Adrenal gland (tissue), 12 donors: ENCODE measurements around the gene PBX1. TPM values are rescaled to one million over a fixed set of nuclear protein-coding genes. Genes with fewer than 3 reads are reported as not detected.

Source experiments
- DNase-seq, 7 donors: peaks; one replicate each; pipeline ENCODE4 v3.0.0-alpha.2; 2019 to 2020
- H3K27ac ChIP-seq, 5 donors: fragments of 200-600 bp; sonication (generic) in 4 of 5; 1 replicate in 3 of 5; 2 replicates in 2 of 5; pipeline versions ENCODE4 v1.5.1 to v1.8.0; 2016 to 2020; ENCODE audit warnings: mild to moderate bottlenecking in 1 of 5
- H3K27me3 ChIP-seq: fragments of 200-600 bp; 2 replicates; pipeline ENCODE4 v1.8.0; 2021
- H3K36me3 ChIP-seq, 2 donors: fragments of 200-600 bp; replicated peaks in 1 of 2; 1 replicate in 1 of 2; 2 replicates in 1 of 2; pipeline versions ENCODE4 v1.5.1 to v1.8.0; 2018 to 2022
- H3K4me1 ChIP-seq, 2 donors: fragments of 200-600 bp; replicated peaks in 1 of 2; 1 replicate in 1 of 2; 2 replicates in 1 of 2; pipeline versions ENCODE4 v1.5.1 to v1.8.0; 2018 to 2021
- H3K4me3 ChIP-seq, 4 donors: fragments of 200-600 bp; sonication (generic) in 3 of 4; one replicate each; pipeline ENCODE4 v1.5.1; 2016 to 2018
- H3K9me3 ChIP-seq, 3 donors: fragments of 200-600 bp; sonication (generic) in 1 of 3; replicated peaks in 1 of 3; 1 replicate in 2 of 3; 2 replicates in 1 of 3; pipeline versions ENCODE4 v1.5.1 to v1.8.0; 2016 to 2021
- POLR2A ChIP-seq, 2 donors: fragments of 450-650 bp; IDR thresholded peaks; one replicate each; pipeline ENCODE4 v1.6.1; 2017; ENCODE audit warnings: antibody characterized with exemption in 2 of 2, mild to moderate bottlenecking in 2 of 2, moderate library complexity in 1 of 2
- WGBS, 4 donors: extraction: QIAGEN DNeasy Blood & Tissue Kit in 2 of 4; methylation state at CpG; one replicate each; pipeline versions ENCODE4 v1.1.5 to v1.1.7; 2013 to 2017; 5-methylcytosine and 5-hydroxymethylcytosine counted together
- intact Hi-C, 2 donors: fragments of 100-400 bp; cut with DNase I; formaldehyde crosslinking; loops; one replicate each; pipeline versions ENCODE4 v1.14.1 to v1.15.0; 2022 to 2023
- polyA plus RNA-seq, 3 donors: library from polyadenylated mRNA; stranded (reverse); fragments of 200-250 nt in 2 of 3; fragments of 350-450 nt in 1 of 3; fragmentation: Illumina TruSeq in 1 of 3; extraction: RNeasy Lipid Tissue Mini Kit (QIAGEN cat#74804) in 1 of 3; gene quantifications; one replicate each; pipeline ENCODE4 v1.2.3, GENCODE V29; 2013 to 2014
- total RNA-seq, 9 donors: library from RNA; depleted of rRNA in 4 of 9; stranded (reverse); fragments of >200 nt in 4 of 9; fragments of 120-200 nt in 1 of 9; fragmentation: NEBNext Ultra II Directional in 1 of 9; extraction: Animal tissue kit (Norgen Biotek cat#: 25700) in 1 of 9; gene quantifications; one replicate each; pipeline versions ENCODE4 v1.1.0 to v1.2.4, GENCODE V29; 2013 to 2023
- TF ChIP-seq, protein P1 (sequence below), 6 experiments: fragments of 450-650 bp in 4 of 6; fragments of 200-600 bp in 2 of 6; sonication (generic) in 1 of 6; IDR thresholded peaks; 1 replicate in 5 of 6; 2 replicates in 1 of 6; pipeline versions ENCODE4 v1.5.1 to v1.8.0; 2016 to 2021; ENCODE audit warnings: antibody characterized with exemption in 6 of 6, mild to moderate bottlenecking in 2 of 6, moderate library complexity in 1 of 6
- donor health status: healthy with polysubstance abuse.
- donor health status: Bipolar disorder and iron deficiency.
- donor health status: DM: yes; HTN: yes; CAD: no.
- donor health status: DM: no; HTN: no; CAD: no.
- donor health status: DM: no; HTN: no; CAD: no.
- donor health status: DM: yes; HTN: yes; CAD: no.

The PBX1 gene
- total and polyA plus RNA-seq, 12 donors: 13.0 to 294 (median 99.3) TPM

GRCh38 chr1:164801246-164801731 lies 242.3 kb downstream of the PBX1 start:
- Histone ChIP-seq H3K4me1 (peaks cover 11 to 31% of the 10 kb centered on the region in 2 donors), H3K9me3 (no peaks in the 10 kb centered on the region), H3K27me3 (no peaks in the 10 kb centered on the region), H3K4me3 (no peak overlapping the region), H3K36me3 (peaks cover 0 to 12% of the 10 kb centered on the region in 2 donors), H3K27ac (peak overlapping the region in 3 of 5 donors; percentile 24 to 83 (median 72))
- WGBS, 4 donors: 38 to 62% (median 52%) methylated on average over 6 of the region's 6 CpGs
- TF ChIP-seq, protein P1, sequence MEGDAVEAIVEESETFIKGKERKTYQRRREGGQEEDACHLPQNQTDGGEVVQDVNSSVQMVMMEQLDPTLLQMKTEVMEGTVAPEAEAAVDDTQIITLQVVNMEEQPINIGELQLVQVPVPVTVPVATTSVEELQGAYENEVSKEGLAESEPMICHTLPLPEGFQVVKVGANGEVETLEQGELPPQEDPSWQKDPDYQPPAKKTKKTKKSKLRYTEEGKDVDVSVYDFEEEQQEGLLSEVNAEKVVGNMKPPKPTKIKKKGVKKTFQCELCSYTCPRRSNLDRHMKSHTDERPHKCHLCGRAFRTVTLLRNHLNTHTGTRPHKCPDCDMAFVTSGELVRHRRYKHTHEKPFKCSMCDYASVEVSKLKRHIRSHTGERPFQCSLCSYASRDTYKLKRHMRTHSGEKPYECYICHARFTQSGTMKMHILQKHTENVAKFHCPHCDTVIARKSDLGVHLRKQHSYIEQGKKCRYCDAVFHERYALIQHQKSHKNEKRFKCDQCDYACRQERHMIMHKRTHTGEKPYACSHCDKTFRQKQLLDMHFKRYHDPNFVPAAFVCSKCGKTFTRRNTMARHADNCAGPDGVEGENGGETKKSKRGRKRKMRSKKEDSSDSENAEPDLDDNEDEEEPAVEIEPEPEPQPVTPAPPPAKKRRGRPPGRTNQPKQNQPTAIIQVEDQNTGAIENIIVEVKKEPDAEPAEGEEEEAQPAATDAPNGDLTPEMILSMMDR (IDR thresholded peaks at IDR 0.05): no peak
- no peak for TF ChIP-seq POLR2A (IDR thresholded peaks at IDR 0.05)
- DNase-seq: peak in 2 of 7 donors; percentile 46 to 56
- intact Hi-C loops: loop anchor here in 1 of 2 donors (10.0 kb wide), 1 partner anchor 124 kb away; no protein-coding TSS in a partner anchor

GRCh38 chr1:164801791-164802502 lies 243.0 kb downstream of the PBX1 start:
- TF ChIP-seq, protein P1 (IDR thresholded peaks at IDR 0.05): no peak
- TF ChIP-seq POLR2A (IDR thresholded peaks at IDR 0.05): no peak
- Histone ChIP-seq H3K36me3 (peaks cover 0 to 12% of the 10 kb centered on the region in 2 donors), H3K4me1 (peaks cover 11 to 31% of the 10 kb centered on the region in 2 donors), H3K4me3 (no peak overlapping the region), H3K27ac (peak overlapping the region in 2 of 5 donors; percentile 72 to 83), H3K9me3 (no peaks in the 10 kb centered on the region), H3K27me3 (no peaks in the 10 kb centered on the region)
- intact Hi-C loops: loop anchor here in 1 of 2 donors (10.0 kb wide), 1 partner anchor 123 kb away; no protein-coding TSS in a partner anchor
- 76 to 77% (median 76%) methylated on average over 7 of the region's 7 CpGs for WGBS, 4 donors
- DNase-seq: no peak

GRCh38 chr1:164802529-164803282 lies 243.7 kb downstream of the PBX1 start:
- Histone ChIP-seq H3K36me3 (peaks cover 0 to 16% of the 10 kb centered on the region in 2 donors), H3K27me3 (no peaks in the 10 kb centered on the region), H3K27ac (peak overlapping the region in 2 of 5 donors; percentile 72 to 83), H3K4me1 (peaks cover 11 to 31% of the 10 kb centered on the region in 2 donors), H3K9me3 (no peaks in the 10 kb centered on the region), H3K4me3 (no peak overlapping the region)
- no peak for TF ChIP-seq POLR2A (IDR thresholded peaks at IDR 0.05)
- TF ChIP-seq, protein P1 (IDR thresholded peaks at IDR 0.05): no peak
- DNase-seq: no peak
- 83 to 88% (median 87%) methylated on average over 7 of the region's 7 CpGs for WGBS, 4 donors
- intact Hi-C loops: loop anchor here in 1 of 2 donors (10.0 kb wide), 1 partner anchor 122 kb away; no protein-coding TSS in a partner anchor

GRCh38 chr1:164803366-164803765 lies 244.4 kb downstream of the PBX1 start:
- peaks cover 11 to 31% of the 10 kb centered on the region in 2 donors for H3K4me1 ChIP-seq
- no peak for DNase-seq
- H3K27me3 ChIP-seq: no peaks in the 10 kb centered on the region
- H3K36me3 ChIP-seq: peaks cover 0 to 18% of the 10 kb centered on the region in 2 donors
- H3K4me3 ChIP-seq: no peak overlapping the region
- H3K9me3 ChIP-seq: no peaks in the 10 kb centered on the region
- no peak for TF ChIP-seq POLR2A (IDR thresholded peaks at IDR 0.05)
- WGBS, 4 donors: 85 to 90% (median 87%) methylated on average over 5 of the region's 5 CpGs
- intact Hi-C loops: loop anchor here in 1 of 2 donors (10.0 kb wide), 1 partner anchor 121 kb away; no protein-coding TSS in a partner anchor
- H3K27ac ChIP-seq: no peak overlapping the region
